HL-60 (cell line): Measurements from ENCODE around the gene NAALADL2.

Experiments used
- CTCF ChIP-seq: IDR thresholded peaks from one replicate; pipeline ENCODE4 v1.5.1; 2011; ENCODE audit warnings: low read length, control low read depth, inconsistent platforms; ENCODE audit not compliant: insufficient read depth
- POLR2AphosphoS5 ChIP-seq: IDR thresholded peaks from 2 replicates; pipeline ENCODE4 v1.6.1; 2012; ENCODE audit warnings: low read depth

DNA sequence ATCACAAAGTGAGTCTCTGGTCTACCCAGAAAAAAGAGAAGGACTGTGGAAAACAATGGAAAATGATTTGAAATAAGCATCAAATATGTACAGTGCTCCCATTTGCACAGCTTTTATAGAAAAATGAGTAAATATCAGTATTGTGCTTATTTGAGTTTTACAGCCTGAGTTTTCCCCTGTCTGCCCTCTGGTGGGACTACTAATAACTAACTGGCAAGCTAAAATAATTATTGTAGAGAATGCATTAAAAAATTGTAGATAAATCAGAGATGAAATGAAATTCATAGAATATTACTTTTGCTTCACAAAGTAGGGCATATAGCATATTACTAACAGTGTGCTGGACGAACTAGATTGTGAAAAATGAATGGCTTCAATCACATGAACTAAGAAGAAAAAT is 287.1 kb downstream of the NAALADL2 start:
- TF ChIP-seq CTCF (no peak), POLR2AphosphoS5 (no peak)
